GM23338 (cell line): ENCODE data around the gene TARS1. TPM values are rescaled to one million over a fixed set of nuclear protein-coding genes. Genes with fewer than 3 reads are reported as not detected.

ENCODE experiments used
- ETS1 ChIP-seq: IDR thresholded peaks from 2 replicates; pipeline ENCODE4 v1.6.1; 2016; ENCODE audit warnings: antibody characterized with exemption
- polyA plus RNA-seq: library from polyadenylated mRNA; unstranded; fragments of >200 nt; fragmentation: Nextera tagmentation; extraction: Ambion mirVana; gene quantifications from 2 replicates; pipeline ENCODE4 v1.2.1, GENCODE V29; 2016
- total RNA-seq: library from RNA; depleted of rRNA; stranded (reverse); fragments of >200 nt; shearing (Covaris generic); gene quantifications from 2 replicates; pipeline ENCODE4 v1.2.3, GENCODE V29; 2014

TARS1 gene
- total and polyA plus RNA-seq, 2 experiments from 2014 or later: 458 to 473 TPM

GRCh38 chr5:33516421-33516820 lies 75.7 kb downstream of the TARS1 start (continued):
- no peak for TF ChIP-seq ETS1
